ENCODE data around the gene LRBA. TPM values are rescaled to one million over a fixed set of nuclear protein-coding genes. Genes with fewer than 3 reads are reported as not detected.

The LRBA gene
- polyA plus RNA-seq, 1 donor = 52.8 TPM

GRCh38 chr4:150497612-150498011 is 517.5 kb downstream of the LRBA start:
- Histone ChIP-seq H3K36me3 (ENCODE audit: control insufficient read depth, insufficient read depth, low read length) (no peaks in the 10 kb centered on the region), H3K27ac (ENCODE audit: low read length) (no peak overlapping the region), H3K4me1 (ENCODE audit: control insufficient read depth, insufficient read depth, low read length) (no peaks in the 10 kb centered on the region), H3K27me3 (ENCODE audit: control insufficient read depth, insufficient read depth, low read length) (no peaks in the 10 kb centered on the region), H3K4me3 (ENCODE audit: low read length) (no peak overlapping the region), H3K9me3 (ENCODE audit: control insufficient read depth, low read depth, low read length) (no peaks in the 10 kb centered on the region)
- 20% methylated on average over 1 of the region's 3 CpGs for WGBS (ENCODE audit: insufficient coverage, low lambda C conversion rate)
- no peak for DNase-seq

GRCh38 chr4:150495550-150495949 is 519.5 kb downstream of the LRBA start:
- Histone ChIP-seq H3K4me3 (ENCODE audit: low read length) (no peak overlapping the region), H3K9me3 (ENCODE audit: control insufficient read depth, low read depth, low read length) (no peaks in the 10 kb centered on the region), H3K4me1 (ENCODE audit: control insufficient read depth, insufficient read depth, low read length) (no peaks in the 10 kb centered on the region), H3K27ac (ENCODE audit: low read length) (no peak overlapping the region), H3K36me3 (ENCODE audit: control insufficient read depth, insufficient read depth, low read length) (peaks cover 2% of the 10 kb centered on the region), H3K27me3 (ENCODE audit: control insufficient read depth, insufficient read depth, low read length) (no peaks in the 10 kb centered on the region)
- DNase-seq = no peak

GRCh38 chr4:150493851-150494250 is 521.2 kb downstream of the LRBA start:
- no peak overlapping the region for H3K4me3 ChIP-seq (ENCODE audit: low read length)
- H3K9me3 ChIP-seq (ENCODE audit: control insufficient read depth, low read depth, low read length) = no peaks in the 10 kb centered on the region
- DNase-seq = no peak
- H3K4me1 ChIP-seq (ENCODE audit: control insufficient read depth, insufficient read depth, low read length) = no peaks in the 10 kb centered on the region
- no peaks in the 10 kb centered on the region for H3K27me3 ChIP-seq (ENCODE audit: control insufficient read depth, insufficient read depth, low read length)
- no CpG with 5 or more reads among the region's 2 CpGs for WGBS (ENCODE audit: insufficient coverage, low lambda C conversion rate)
- H3K36me3 ChIP-seq (ENCODE audit: control insufficient read depth, insufficient read depth, low read length) = peaks cover 4% of the 10 kb centered on the region
- H3K27ac ChIP-seq (ENCODE audit: low read length) = no peak overlapping the region

GRCh38 chr4:150491132-150492049 is 523.7 kb downstream of the LRBA start:
- H3K27me3 ChIP-seq (ENCODE audit: control insufficient read depth, insufficient read depth, low read length) = no peaks in the 10 kb centered on the region
- H3K4me1 ChIP-seq (ENCODE audit: control insufficient read depth, insufficient read depth, low read length) = no peaks in the 10 kb centered on the region
- H3K36me3 ChIP-seq (ENCODE audit: control insufficient read depth, insufficient read depth, low read length) = peaks cover 8% of the 10 kb centered on the region
- H3K9me3 ChIP-seq (ENCODE audit: control insufficient read depth, low read depth, low read length) = no peaks in the 10 kb centered on the region
- H3K27ac ChIP-seq (ENCODE audit: low read length) = no peak overlapping the region
- H3K4me3 ChIP-seq (ENCODE audit: low read length) = no peak overlapping the region
- no peak for DNase-seq
- WGBS (ENCODE audit: insufficient coverage, low lambda C conversion rate) = 61% methylated on average over 3 of the region's 3 CpGs

GRCh38 chr4:150482581-150482980 is 532.5 kb downstream of the LRBA start:
- no peaks in the 10 kb centered on the region for H3K4me1 ChIP-seq (ENCODE audit: control insufficient read depth, insufficient read depth, low read length)
- no peaks in the 10 kb centered on the region for H3K9me3 ChIP-seq (ENCODE audit: control insufficient read depth, low read depth, low read length)
- no peak for DNase-seq
- H3K27ac ChIP-seq (ENCODE audit: low read length) = no peak overlapping the region
- no peak overlapping the region for H3K4me3 ChIP-seq (ENCODE audit: low read length)
- H3K36me3 ChIP-seq (ENCODE audit: control insufficient read depth, insufficient read depth, low read length) = peaks cover 13% of the 10 kb centered on the region
- no peaks in the 10 kb centered on the region for H3K27me3 ChIP-seq (ENCODE audit: control insufficient read depth, insufficient read depth, low read length)
- 93% methylated on average over 2 of the region's 4 CpGs for WGBS (ENCODE audit: insufficient coverage, low lambda C conversion rate)

GRCh38 chr4:150479657-150480056 is 535.4 kb downstream of the LRBA start:
- peaks cover 8% of the 10 kb centered on the region for H3K36me3 ChIP-seq (ENCODE audit: control insufficient read depth, insufficient read depth, low read length)
- H3K27me3 ChIP-seq (ENCODE audit: control insufficient read depth, insufficient read depth, low read length) = no peaks in the 10 kb centered on the region
- DNase-seq = no peak
- H3K9me3 ChIP-seq (ENCODE audit: control insufficient read depth, low read depth, low read length) = no peaks in the 10 kb centered on the region
- no peaks in the 10 kb centered on the region for H3K4me1 ChIP-seq (ENCODE audit: control insufficient read depth, insufficient read depth, low read length)
- H3K27ac ChIP-seq (ENCODE audit: low read length) = no peak overlapping the region
- H3K4me3 ChIP-seq (ENCODE audit: low read length) = no peak overlapping the region
- no CpG with 5 or more reads among the region's 3 CpGs for WGBS (ENCODE audit: insufficient coverage, low lambda C conversion rate)

GRCh38 chr4:150477869-150478268 is 537.2 kb downstream of the LRBA start:
- peaks cover 8% of the 10 kb centered on the region for H3K36me3 ChIP-seq (ENCODE audit: control insufficient read depth, insufficient read depth, low read length)
- H3K27me3 ChIP-seq (ENCODE audit: control insufficient read depth, insufficient read depth, low read length) = no peaks in the 10 kb centered on the region
- H3K27ac ChIP-seq (ENCODE audit: low read length) = no peak overlapping the region
- no peaks in the 10 kb centered on the region for H3K4me1 ChIP-seq (ENCODE audit: control insufficient read depth, insufficient read depth, low read length)
- no peak for DNase-seq
- no peak overlapping the region for H3K4me3 ChIP-seq (ENCODE audit: low read length)
- WGBS (ENCODE audit: insufficient coverage, low lambda C conversion rate) = 100% methylated on average over 1 of the region's 1 CpG
- no peaks in the 10 kb centered on the region for H3K9me3 ChIP-seq (ENCODE audit: control insufficient read depth, low read depth, low read length)

GRCh38 chr4:150476776-150477175 is 538.3 kb downstream of the LRBA start:
- DNase-seq = no peak
- H3K27me3 ChIP-seq (ENCODE audit: control insufficient read depth, insufficient read depth, low read length) = no peaks in the 10 kb centered on the region
- WGBS (ENCODE audit: insufficient coverage, low lambda C conversion rate) = no CpG with 5 or more reads among the region's 2 CpGs
- no peak overlapping the region for H3K27ac ChIP-seq (ENCODE audit: low read length)
- H3K9me3 ChIP-seq (ENCODE audit: control insufficient read depth, low read depth, low read length) = no peaks in the 10 kb centered on the region
- H3K36me3 ChIP-seq (ENCODE audit: control insufficient read depth, insufficient read depth, low read length) = peaks cover 8% of the 10 kb centered on the region
- no peak overlapping the region for H3K4me3 ChIP-seq (ENCODE audit: low read length)
- no peaks in the 10 kb centered on the region for H3K4me1 ChIP-seq (ENCODE audit: control insufficient read depth, insufficient read depth, low read length)

GRCh38 chr4:150475763-150476162 is 539.3 kb downstream of the LRBA start:
- Histone ChIP-seq H3K4me1 (ENCODE audit: control insufficient read depth, insufficient read depth, low read length) (no peaks in the 10 kb centered on the region), H3K36me3 (ENCODE audit: control insufficient read depth, insufficient read depth, low read length) (peaks cover 3% of the 10 kb centered on the region), H3K27me3 (ENCODE audit: control insufficient read depth, insufficient read depth, low read length) (no peaks in the 10 kb centered on the region), H3K27ac (ENCODE audit: low read length) (no peak overlapping the region), H3K9me3 (ENCODE audit: control insufficient read depth, low read depth, low read length) (no peaks in the 10 kb centered on the region), H3K4me3 (ENCODE audit: low read length) (no peak overlapping the region)
- DNase-seq = no peak
- WGBS (ENCODE audit: insufficient coverage, low lambda C conversion rate) = no CpG with 5 or more reads among the region's 1 CpG

GRCh38 chr4:150464523-150464922 is 550.6 kb downstream of the LRBA start:
- DNase-seq = no peak
- no peaks in the 10 kb centered on the region for H3K9me3 ChIP-seq (ENCODE audit: control insufficient read depth, low read depth, low read length)
- H3K4me3 ChIP-seq (ENCODE audit: low read length) = no peak overlapping the region
- WGBS (ENCODE audit: insufficient coverage, low lambda C conversion rate) = no CpG with 5 or more reads among the region's 2 CpGs
- H3K4me1 ChIP-seq (ENCODE audit: control insufficient read depth, insufficient read depth, low read length) = no peaks in the 10 kb centered on the region
- peaks cover 3% of the 10 kb centered on the region for H3K36me3 ChIP-seq (ENCODE audit: control insufficient read depth, insufficient read depth, low read length)
- H3K27ac ChIP-seq (ENCODE audit: low read length) = no peak overlapping the region
- H3K27me3 ChIP-seq (ENCODE audit: control insufficient read depth, insufficient read depth, low read length) = no peaks in the 10 kb centered on the region

GRCh38 chr4:150462743-150463142 is 552.3 kb downstream of the LRBA start:
- no peak overlapping the region for H3K4me3 ChIP-seq (ENCODE audit: low read length)
- WGBS (ENCODE audit: insufficient coverage, low lambda C conversion rate) = no CpG with 5 or more reads among the region's 2 CpGs
- no peak overlapping the region for H3K27ac ChIP-seq (ENCODE audit: low read length)
- H3K36me3 ChIP-seq (ENCODE audit: control insufficient read depth, insufficient read depth, low read length) = peaks cover 3% of the 10 kb centered on the region
- H3K9me3 ChIP-seq (ENCODE audit: control insufficient read depth, low read depth, low read length) = no peaks in the 10 kb centered on the region
- H3K27me3 ChIP-seq (ENCODE audit: control insufficient read depth, insufficient read depth, low read length) = no peaks in the 10 kb centered on the region
- no peak for DNase-seq
- no peaks in the 10 kb centered on the region for H3K4me1 ChIP-seq (ENCODE audit: control insufficient read depth, insufficient read depth, low read length)

All from large intestine (tissue), 3 donors.